ENCODE measurements around the gene FBP1. TPM values are rescaled to one million over a fixed set of nuclear protein-coding genes. Genes with fewer than 3 reads are reported as not detected.
A peak's percentile ranks its signal among the peaks of the same experiment; 100 is the strongest.

Gene FBP1
- total RNA-seq, 1 experiment from 2014 or later, result 1.9 TPM

- no peak overlapping the region for H3K9ac ChIP-seq (ENCODE audit: extremely low read depth, insufficient read length, low read length)
- peaks cover 4% of the 10 kb centered on the region; the same call in 1 of the 2 replicates for H3K4me1 ChIP-seq (ENCODE audit: insufficient read depth, low read length)
- no peak overlapping the region for H4K5ac ChIP-seq (ENCODE audit: insufficient read length, low read depth, low read length)
- peak overlapping the region; percentile 71 to 90 for H3K4me3 Mint-ChIP-seq
- no peaks in the 10 kb centered on the region for H3K79me1 ChIP-seq (ENCODE audit: insufficient read depth, low read depth, low read length, poor library complexity, severe bottlenecking)
- peaks cover 7% of the 10 kb centered on the region for H3K23me2 ChIP-seq (ENCODE audit: insufficient read length, low read depth, low read length, poor library complexity, severe bottlenecking)
- no peaks in the 10 kb centered on the region for H4K20me1 ChIP-seq (ENCODE audit: control insufficient read depth, insufficient read depth, insufficient read length)
- DNase-seq, result peak; percentile 81
- peak overlapping the region; percentile 68 for H3K4me2 ChIP-seq (ENCODE audit: insufficient read depth, insufficient read length, low read length)
- peaks cover 23 to 30% of the 10 kb centered on the region in 2 experiments for H3K4me1 Mint-ChIP-seq
- no peak overlapping the region for H3K56ac ChIP-seq (ENCODE audit: insufficient read length, low read depth, low read length)
- TF ChIP-seq, protein P1, sequence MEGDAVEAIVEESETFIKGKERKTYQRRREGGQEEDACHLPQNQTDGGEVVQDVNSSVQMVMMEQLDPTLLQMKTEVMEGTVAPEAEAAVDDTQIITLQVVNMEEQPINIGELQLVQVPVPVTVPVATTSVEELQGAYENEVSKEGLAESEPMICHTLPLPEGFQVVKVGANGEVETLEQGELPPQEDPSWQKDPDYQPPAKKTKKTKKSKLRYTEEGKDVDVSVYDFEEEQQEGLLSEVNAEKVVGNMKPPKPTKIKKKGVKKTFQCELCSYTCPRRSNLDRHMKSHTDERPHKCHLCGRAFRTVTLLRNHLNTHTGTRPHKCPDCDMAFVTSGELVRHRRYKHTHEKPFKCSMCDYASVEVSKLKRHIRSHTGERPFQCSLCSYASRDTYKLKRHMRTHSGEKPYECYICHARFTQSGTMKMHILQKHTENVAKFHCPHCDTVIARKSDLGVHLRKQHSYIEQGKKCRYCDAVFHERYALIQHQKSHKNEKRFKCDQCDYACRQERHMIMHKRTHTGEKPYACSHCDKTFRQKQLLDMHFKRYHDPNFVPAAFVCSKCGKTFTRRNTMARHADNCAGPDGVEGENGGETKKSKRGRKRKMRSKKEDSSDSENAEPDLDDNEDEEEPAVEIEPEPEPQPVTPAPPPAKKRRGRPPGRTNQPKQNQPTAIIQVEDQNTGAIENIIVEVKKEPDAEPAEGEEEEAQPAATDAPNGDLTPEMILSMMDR (conservative IDR thresholded peaks at IDR 0.05), result no peak
- no peak overlapping the region for H3K27ac ChIP-seq (ENCODE audit: insufficient read length, low read depth, low read length)
- no peak overlapping the region for H2AFZ ChIP-seq (ENCODE audit: low read length)
- H2BK120ac ChIP-seq (ENCODE audit: low read depth, low read length, poor library complexity, severe bottlenecking), result no peak overlapping the region
- H3T11ph ChIP-seq (ENCODE audit: low read length), result no peak overlapping the region
- H3K27ac Mint-ChIP-seq, result 0 out of 7 replicates have a peak overlapping the region, but pooled peaks of 1 of the 3 experiments have one; percentile 8
- H2BK20ac ChIP-seq (ENCODE audit: low read depth, low read length, poor library complexity, severe bottlenecking), result no peak overlapping the region
- no peaks in the 10 kb centered on the region; a peak in 1 of 5 replicates for H3K9me3 Mint-ChIP-seq
- no peak overlapping the region for H2AK5ac ChIP-seq (ENCODE audit: insufficient read length, low read length)
- H2BK12ac ChIP-seq (ENCODE audit: insufficient read length, low read depth, low read length), result no peak overlapping the region
- no peaks in the 10 kb centered on the region; a peak in 3 of 7 replicates for H3K36me3 Mint-ChIP-seq (ENCODE audit: insufficient read depth in 1 of 3, low read depth in 3 of 3)
- no peak overlapping the region for H2BK15ac ChIP-seq (ENCODE audit: low read depth, low read length)
- no peak overlapping the region for H2BK5ac ChIP-seq (ENCODE audit: insufficient read length, low read length)
- H3K4ac ChIP-seq (ENCODE audit: low read depth, low read length), result no peak overlapping the region
- no peak overlapping the region for H4K91ac ChIP-seq (ENCODE audit: insufficient read length, low read depth, low read length)
- no peak overlapping the region for H3K23ac ChIP-seq (ENCODE audit: insufficient read length, low read depth, low read length)
- no peak overlapping the region for H3K18ac ChIP-seq (ENCODE audit: insufficient read length, low read depth, low read length)
- no peaks in the 10 kb centered on the region for H3K79me2 ChIP-seq (ENCODE audit: insufficient read depth, low read length)
- no CpG with 5 or more reads among the region's 15 CpGs for WGBS (ENCODE audit: extremely low coverage, insufficient read length, low lambda C conversion rate)
- H3K9me3 ChIP-seq (ENCODE audit: control insufficient read depth, low read depth, low read length), result no peaks in the 10 kb centered on the region
- H3K14ac ChIP-seq (ENCODE audit: insufficient read depth, low read length), result no peak overlapping the region
- H3K27me3 Mint-ChIP-seq (ENCODE audit: low read depth), result peaks cover 99% of the 10 kb centered on the region
- no peak overlapping the region for H4K8ac ChIP-seq (replicated peaks; ENCODE audit: insufficient read length, low read depth, low read length)
- peaks cover 37% of the 10 kb centered on the region for H3K27me3 ChIP-seq (ENCODE audit: insufficient read depth, low read length)
These were observed 670 bp upstream of the FBP1 start for GRCh38 chr9:94639999-94640376.

Measured in H9 (cell line).